GM21367 (cell line): ENCODE data around the gene FTHL17.

Experiments used
- ATAC-seq: cut with Tn5 transposase; IDR thresholded peaks from one replicate; pipeline ENCODE4 v1.9.1; 2021; ENCODE audit not compliant: unreplicated experiment

Gene FTHL17

DNA sequence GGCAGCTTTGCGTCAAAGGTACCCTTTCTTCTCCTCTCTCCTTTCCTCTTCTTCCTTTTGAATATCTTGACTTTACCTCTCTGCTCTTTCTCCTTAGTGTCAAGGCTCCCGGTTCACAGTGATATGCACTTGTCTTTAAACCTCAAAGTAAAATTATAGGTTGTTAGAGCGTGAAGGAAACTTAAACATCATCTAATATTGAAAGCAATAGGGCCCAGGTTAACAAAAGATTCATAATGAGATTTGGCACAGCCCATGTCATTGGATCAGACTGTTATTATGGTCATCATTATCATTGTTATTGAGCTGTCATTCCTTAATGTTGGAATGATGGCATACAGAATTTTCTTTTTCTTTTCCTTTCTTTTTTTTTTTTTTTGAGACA lies 32.5 kb downstream of the FTHL17 start:
- no peak for ATAC-seq

DNA sequence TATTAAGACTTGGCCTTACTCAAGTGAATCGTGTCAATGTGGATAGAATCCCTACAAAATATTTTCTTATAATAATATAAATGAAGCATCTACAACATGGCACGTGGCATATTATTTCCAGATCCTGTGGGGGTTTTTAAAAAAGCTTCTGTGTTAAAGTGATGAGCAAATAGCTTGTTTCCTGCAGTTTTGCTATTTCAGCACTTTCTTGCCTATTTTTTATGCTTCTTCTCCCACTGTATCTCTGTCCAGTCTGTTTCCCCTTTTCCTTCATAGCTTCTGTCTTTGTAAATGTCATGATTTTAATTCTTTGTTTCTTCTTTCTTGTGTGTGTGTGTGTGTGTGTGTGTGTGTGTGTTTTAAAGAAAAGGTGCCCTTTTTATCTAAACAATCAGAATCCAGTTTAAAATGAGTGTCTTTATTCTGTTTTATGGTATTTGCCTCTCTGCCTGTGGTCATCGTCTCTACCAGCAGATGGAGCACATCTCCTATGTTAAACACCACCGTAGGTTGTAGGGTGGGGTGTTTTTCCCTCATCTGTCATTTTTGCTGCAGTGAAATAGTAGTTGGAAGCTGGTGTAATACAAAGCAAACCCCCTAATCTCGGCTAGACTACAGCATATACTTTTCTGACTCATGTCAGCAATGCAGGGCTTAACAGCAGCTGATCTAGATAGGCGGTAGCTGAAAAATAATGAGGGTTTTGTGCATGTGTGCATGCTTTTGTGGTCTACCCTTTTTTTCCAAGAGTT lies 33.1 kb downstream of the FTHL17 start:
- no peak for ATAC-seq

DNA sequence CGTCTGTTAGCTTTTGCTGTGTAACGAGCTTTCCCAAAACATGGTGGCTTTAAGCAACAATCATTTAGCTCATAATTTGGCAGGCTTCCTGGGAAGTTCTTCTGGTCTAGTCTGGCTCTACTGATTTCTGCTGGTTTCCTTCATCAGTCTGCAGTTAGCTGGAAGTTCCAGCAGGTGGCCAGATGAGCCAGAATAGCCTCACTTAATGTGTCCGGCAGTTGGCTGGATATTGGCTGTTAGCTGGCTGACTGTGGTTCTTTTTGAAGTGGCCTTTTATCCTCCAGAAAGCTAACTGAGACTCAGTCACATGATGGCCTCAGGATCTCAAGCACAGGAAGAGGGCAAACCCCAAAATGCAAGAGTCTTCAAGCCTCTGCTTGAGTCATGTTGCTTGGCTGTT lies 34.9 kb downstream of the FTHL17 start:
- peak; percentile 90 for ATAC-seq

DNA sequence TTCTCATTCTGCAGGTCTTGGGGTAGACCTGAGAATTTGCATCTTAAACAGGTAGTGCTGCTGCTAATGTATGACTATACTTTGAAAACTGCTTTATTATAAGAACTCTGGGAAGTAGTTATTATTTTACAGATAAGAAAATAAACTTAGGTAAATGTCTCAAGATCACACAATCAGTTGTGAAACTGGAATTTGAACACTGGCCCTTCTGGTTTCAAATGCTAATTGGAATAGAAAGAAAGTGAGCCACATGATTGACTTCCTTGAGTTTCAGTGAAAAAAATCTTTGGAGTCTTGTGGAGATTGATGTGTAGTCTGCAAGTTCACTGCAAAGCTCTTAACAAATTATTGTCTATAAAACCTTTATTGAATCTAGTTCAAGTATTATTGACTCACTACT lies 44.5 kb downstream of the FTHL17 start:
- no peak for ATAC-seq

DNA sequence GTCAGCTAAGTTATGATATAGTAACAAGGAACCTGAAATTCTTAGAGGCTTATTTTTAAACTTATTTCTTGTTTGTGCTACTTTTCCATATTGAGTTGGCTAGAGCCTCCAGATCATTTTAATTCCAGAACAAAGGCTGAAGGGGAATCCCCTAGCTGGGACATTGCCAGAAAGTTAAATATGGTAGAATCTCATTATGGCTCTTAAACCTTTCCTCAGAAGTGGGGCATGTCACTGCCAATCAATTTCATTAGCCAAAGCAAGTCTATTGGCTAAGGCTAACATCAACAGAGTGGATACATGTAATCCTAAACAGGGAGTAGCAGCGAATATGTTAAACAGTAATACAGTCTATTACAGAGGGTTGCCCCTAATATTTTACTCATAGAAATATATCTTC lies 47.0 kb downstream of the FTHL17 start:
- ATAC-seq, result no peak

DNA sequence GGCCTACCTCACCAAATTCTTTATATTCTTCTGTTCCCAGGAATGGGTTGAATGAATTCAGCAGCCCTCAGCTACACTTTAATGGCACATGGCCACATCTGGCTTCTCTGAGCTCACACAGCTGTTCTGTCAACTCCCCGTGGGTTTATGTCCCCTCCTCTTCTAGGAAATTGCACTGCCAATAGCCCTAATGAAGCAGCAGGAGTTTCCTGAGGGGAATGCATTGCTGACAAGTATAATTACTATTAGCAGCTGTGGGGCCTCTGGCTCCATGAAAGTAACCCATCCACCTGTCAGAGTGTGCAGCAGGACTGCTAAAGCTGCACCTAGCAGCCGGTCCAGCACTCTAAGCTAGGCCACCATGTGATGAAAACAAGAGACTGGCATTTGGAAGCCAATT lies 50.3 kb downstream of the FTHL17 start:
- no peak for ATAC-seq
